Left ventricle myocardium inferior (tissue), 1 donor: ENCODE data around the gene CLIC5. TPM values are rescaled to one million over a fixed set of nuclear protein-coding genes. Genes with fewer than 3 reads are reported as not detected.

Source experiments
- DNase-seq: peaks from one replicate; pipeline ENCODE4 v3.0.0-alpha.2; 2020
- H3K27ac ChIP-seq: fragments of 200-600 bp; replicated peaks from 2 replicates; pipeline ENCODE4 v1.8.0; 2021
- H3K27me3 ChIP-seq: fragments of 200-600 bp; 2 replicates; pipeline ENCODE4 v1.8.0; 2021; ENCODE audit warnings: low read depth
- H3K36me3 ChIP-seq: fragments of 200-600 bp; 2 replicates; pipeline ENCODE4 v1.8.0; 2021
- H3K4me1 ChIP-seq: fragments of 200-600 bp; 2 replicates; pipeline ENCODE4 v1.8.0; 2021
- H3K4me3 ChIP-seq: fragments of 200-600 bp; 2 replicates; pipeline ENCODE4 v1.8.0; 2021; ENCODE audit warnings: mild to moderate bottlenecking, moderate library complexity
- H3K9me3 ChIP-seq: fragments of 200-600 bp; replicated peaks from 2 replicates; pipeline ENCODE4 v1.8.0; 2021
- CTCF ChIP-seq: fragments of 200-600 bp; IDR thresholded peaks from 2 replicates; pipeline ENCODE4 v1.8.0; 2021; ENCODE audit warnings: antibody characterized with exemption, mild to moderate bottlenecking, borderline replicate concordance
- intact Hi-C: fragments of 100-400 bp; cut with micrococcal nuclease; formaldehyde crosslinking; loops from one replicate; pipeline ENCODE4 v1.11.0; 2022
- total RNA-seq: library from RNA; stranded (reverse); fragmentation: NEBNext Ultra II Directional; extraction: Animal tissue kit (Norgen Biotek cat#: 25700); gene quantifications from one replicate; pipeline ENCODE4 v1.2.1, GENCODE V29; 2021
- donor health status: DM: no; HTN: yes; CAD: no; lungs with severe emphysema.

The CLIC5 gene
- total RNA-seq, 1 donor from 2014 or later, result 285 TPM

GRCh38 chr6:45916692-45917091, 99.0 kb downstream of the CLIC5 start:
- H3K27ac ChIP-seq, result peak overlapping the region; percentile 70
- no peaks in the 10 kb centered on the region for H3K9me3 ChIP-seq
- peaks cover 44% of the 10 kb centered on the region for H3K36me3 ChIP-seq
- no peak for TF ChIP-seq CTCF
- H3K4me1 ChIP-seq, result peaks cover 55% of the 10 kb centered on the region
- H3K27me3 ChIP-seq, result no peaks in the 10 kb centered on the region
- H3K4me3 ChIP-seq, result no peak overlapping the region
- intact Hi-C loops, result no loop called here
- DNase-seq, result no peak

- intact Hi-C loops, result no loop called here
- Histone ChIP-seq H3K36me3 (peaks cover 52% of the 10 kb centered on the region), H3K4me3 (no peak overlapping the region), H3K27ac (peak overlapping the region; percentile 70), H3K9me3 (no peaks in the 10 kb centered on the region), H3K27me3 (no peaks in the 10 kb centered on the region), H3K4me1 (peaks cover 48% of the 10 kb centered on the region)
- DNase-seq, result no peak
- no peak for TF ChIP-seq CTCF
Measured at GRCh38 chr6:45915780-45916468, 99.7 kb downstream of the CLIC5 start.

- H3K27ac ChIP-seq, result no peak overlapping the region
- TF ChIP-seq CTCF, result no peak
- no peaks in the 10 kb centered on the region for H3K27me3 ChIP-seq
- H3K4me3 ChIP-seq, result no peak overlapping the region
- H3K4me1 ChIP-seq, result peaks cover 12% of the 10 kb centered on the region
- DNase-seq, result no peak
- H3K9me3 ChIP-seq, result no peaks in the 10 kb centered on the region
- H3K36me3 ChIP-seq, result peaks cover 63% of the 10 kb centered on the region
- intact Hi-C loops, result no loop called here
Measured at GRCh38 chr6:45911691-45912090, 104.0 kb downstream of the CLIC5 start.

- Histone ChIP-seq H3K27me3 (no peaks in the 10 kb centered on the region), H3K36me3 (peaks cover 39% of the 10 kb centered on the region), H3K4me1 (peaks cover 39% of the 10 kb centered on the region), H3K9me3 (no peaks in the 10 kb centered on the region), H3K4me3 (no peak overlapping the region), H3K27ac (no peak overlapping the region)
- DNase-seq, result no peak
- TF ChIP-seq CTCF, result no peak
- intact Hi-C loops, result no loop called here
Measured at GRCh38 chr6:45903959-45904358, 111.7 kb downstream of the CLIC5 start.

DNA sequence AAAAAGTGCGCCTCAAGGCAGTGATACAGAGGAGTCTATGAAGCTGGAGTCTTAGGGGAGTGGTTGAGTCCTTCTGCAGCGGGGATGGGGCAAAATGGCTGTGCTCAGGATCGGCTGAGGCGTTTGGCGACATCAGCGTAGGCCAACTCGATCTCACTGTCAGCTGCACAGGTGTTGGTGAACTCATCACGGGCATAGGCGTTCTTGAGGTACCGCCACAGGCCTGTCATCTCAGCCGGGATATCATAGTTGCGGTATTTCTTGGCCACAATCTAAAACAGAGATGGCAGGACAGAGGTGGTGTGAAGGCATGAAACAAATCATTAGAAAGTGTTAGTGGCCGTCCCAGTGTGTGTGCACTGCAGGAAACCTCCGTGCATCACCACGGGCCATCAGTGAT, 112.7 kb downstream of the CLIC5 start:
- peaks cover 40% of the 10 kb centered on the region for H3K4me1 ChIP-seq
- H3K9me3 ChIP-seq, result no peaks in the 10 kb centered on the region
- TF ChIP-seq CTCF, result no peak
- no peak overlapping the region for H3K27ac ChIP-seq
- DNase-seq, result no peak
- no peak overlapping the region for H3K4me3 ChIP-seq
- no peaks in the 10 kb centered on the region for H3K27me3 ChIP-seq
- peaks cover 32% of the 10 kb centered on the region for H3K36me3 ChIP-seq
- intact Hi-C loops, result no loop called here
